Smooth muscle cell (in vitro differentiated cells): Measurements from ENCODE around the gene POFUT2. TPM values are rescaled to one million over a fixed set of nuclear protein-coding genes. Genes with fewer than 3 reads are reported as not detected.
A peak's percentile ranks its signal among the peaks of the same experiment; 100 is the strongest.

Experiments
- DNase-seq: peaks from one replicate; lab custom pipeline; 2025; ENCODE audit not compliant: unreplicated experiment; lab: John Stamatoyannopoulos, UW
- H2AFZ ChIP-seq: fragments of 200-600 bp; sonication (generic); 2 replicates; pipeline ENCODE4 v1.6.0; 2016; ENCODE audit warnings: antibody characterized with exemption, low read depth, mild to moderate bottlenecking
- H3F3A ChIP-seq: fragments of 200-600 bp; sonication (generic); 2 replicates; pipeline ENCODE4 v1.6.0; 2017; ENCODE audit warnings: antibody characterized with exemption, low read depth
- H3K27ac ChIP-seq: fragments of 200-600 bp; sonication (generic); 2 replicates; pipeline ENCODE4 v1.5.1; 2016; ENCODE audit warnings: low read depth, mild to moderate bottlenecking
- H3K27me3 ChIP-seq: fragments of 200-600 bp; sonication (generic); 2 replicates; pipeline ENCODE4 v1.6.1; 2016; ENCODE audit warnings: low read depth, mild to moderate bottlenecking
- H3K36me3 ChIP-seq: fragments of 200-600 bp; sonication (generic); 2 replicates; pipeline ENCODE4 v1.5.1; 2016; ENCODE audit warnings: low read depth
- H3K4me1 ChIP-seq: fragments of 200-600 bp; sonication (generic); 2 replicates; pipeline ENCODE4 v1.5.1; 2016; ENCODE audit warnings: low read depth
- H3K4me2 ChIP-seq: fragments of 200-600 bp; sonication (generic); 2 replicates; pipeline ENCODE4 v1.6.0; 2016; ENCODE audit warnings: mild to moderate bottlenecking
- H3K4me3 ChIP-seq: fragments of 200-600 bp; sonication (generic); 2 replicates; pipeline ENCODE4 v1.5.1; 2016; ENCODE audit warnings: mild to moderate bottlenecking
- H3K79me2 ChIP-seq: fragments of 200-600 bp; sonication (generic); 2 replicates; pipeline ENCODE4 v1.6.0; 2016; ENCODE audit warnings: low read depth, mild to moderate bottlenecking
- H3K9ac ChIP-seq: fragments of 200-600 bp; sonication (generic); 2 replicates; pipeline ENCODE4 v1.6.0; 2016; ENCODE audit warnings: low read depth
- H3K9me3 ChIP-seq: fragments of 200-600 bp; sonication (generic); replicated peaks from 2 replicates; pipeline ENCODE4 v1.5.1; 2016; ENCODE audit warnings: low read depth
- H4K20me1 ChIP-seq: fragments of 200-600 bp; sonication (generic); 2 replicates; pipeline ENCODE4 v1.6.0; 2016; ENCODE audit warnings: low read depth
- CTCF ChIP-seq: fragments of 200-600 bp; sonication (generic); IDR thresholded peaks from 2 replicates; pipeline ENCODE4 v1.5.1; 2017; ENCODE audit warnings: borderline replicate concordance, mild to moderate bottlenecking, antibody characterized with exemption; ENCODE audit not compliant: insufficient read depth, poor library complexity, severe bottlenecking
- WGBS: methylation state at CpG from one replicate; pipeline ENCODE4 v1.1.7; 2016; ENCODE audit warnings: low lambda C conversion rate; 5-methylcytosine and 5-hydroxymethylcytosine counted together
- polyA plus RNA-seq: library from polyadenylated mRNA; unstranded; fragments of >200 nt; fragmentation: Nextera tagmentation; extraction: Ambion mirVana; gene quantifications from 2 replicates; pipeline ENCODE4 v1.2.1, GENCODE V29; 2016
- total RNA-seq: library from RNA; depleted of rRNA; stranded (reverse); fragments of >200 nt; gene quantifications from 2 replicates; pipeline ENCODE4 v1.2.3, GENCODE V29; 2014

The POFUT2 gene
- total and polyA plus RNA-seq, 2 experiments from 2014 or later: 32.1 to 70.0 TPM

GRCh38 chr21:45334134-45334533, 46.4 kb upstream of the POFUT2 start:
- peak overlapping the region; percentile 79 for H3K27ac ChIP-seq
- H3K36me3 ChIP-seq: no peaks in the 10 kb centered on the region
- no peaks in the 10 kb centered on the region for H3F3A ChIP-seq
- no peak overlapping the region for H3K4me3 ChIP-seq
- H3K9me3 ChIP-seq: no peaks in the 10 kb centered on the region
- peak overlapping the region; percentile 40 for H3K9ac ChIP-seq
- H3K4me2 ChIP-seq: peak overlapping the region; percentile 54
- 76% methylated on average over 8 of the region's 8 CpGs for WGBS
- H4K20me1 ChIP-seq: no peaks in the 10 kb centered on the region
- H3K79me2 ChIP-seq: no peaks in the 10 kb centered on the region
- H3K27me3 ChIP-seq: no peaks in the 10 kb centered on the region
- TF ChIP-seq CTCF: no peak
- DNase-seq: no peak
- peaks cover 34% of the 10 kb centered on the region for H3K4me1 ChIP-seq
- H2AFZ ChIP-seq: peak overlapping the region; percentile 72

- no peaks in the 10 kb centered on the region for H3F3A ChIP-seq
- H3K9me3 ChIP-seq: no peaks in the 10 kb centered on the region
- DNase-seq: no peak
- TF ChIP-seq CTCF: no peak
- H3K9ac ChIP-seq: peak overlapping the region; percentile 40
- H2AFZ ChIP-seq: peak overlapping the region; percentile 72
- peak overlapping the region; percentile 79 for H3K27ac ChIP-seq
- no peaks in the 10 kb centered on the region for H3K36me3 ChIP-seq
- H3K4me2 ChIP-seq: peak overlapping the region; percentile 54
- no peak overlapping the region for H3K4me3 ChIP-seq
- H3K79me2 ChIP-seq: no peaks in the 10 kb centered on the region
- no peaks in the 10 kb centered on the region for H3K27me3 ChIP-seq
- H3K4me1 ChIP-seq: peaks cover 34% of the 10 kb centered on the region
- WGBS: 43% methylated on average over 18 of the region's 18 CpGs
- no peaks in the 10 kb centered on the region for H4K20me1 ChIP-seq
Measured at GRCh38 chr21:45333583-45334121, 46.0 kb upstream of the POFUT2 start.

GRCh38 chr21:45332981-45333582, 45.4 kb upstream of the POFUT2 start:
- H3K36me3 ChIP-seq: no peaks in the 10 kb centered on the region
- WGBS: 94% methylated on average over 16 of the region's 16 CpGs
- TF ChIP-seq CTCF: no peak
- H2AFZ ChIP-seq: peak overlapping the region; percentile 72
- DNase-seq: no peak
- H4K20me1 ChIP-seq: no peaks in the 10 kb centered on the region
- no peak overlapping the region for H3K4me3 ChIP-seq
- no peak overlapping the region for H3K4me2 ChIP-seq
- peak overlapping the region; percentile 79 for H3K27ac ChIP-seq
- H3K27me3 ChIP-seq: no peaks in the 10 kb centered on the region
- H3K4me1 ChIP-seq: peaks cover 34% of the 10 kb centered on the region
- no peaks in the 10 kb centered on the region for H3F3A ChIP-seq
- H3K79me2 ChIP-seq: no peaks in the 10 kb centered on the region
- H3K9me3 ChIP-seq: no peaks in the 10 kb centered on the region
- peak overlapping the region; percentile 40 for H3K9ac ChIP-seq

- no peak for DNase-seq
- TF ChIP-seq CTCF: no peak
- Histone ChIP-seq H3K9me3 (no peaks in the 10 kb centered on the region), H3K9ac (no peak overlapping the region), H4K20me1 (no peaks in the 10 kb centered on the region), H3K36me3 (no peaks in the 10 kb centered on the region), H3K79me2 (no peaks in the 10 kb centered on the region), H3K4me2 (no peak overlapping the region), H3K4me3 (no peak overlapping the region), H3K27ac (peak overlapping the region; percentile 82), H3K27me3 (no peaks in the 10 kb centered on the region), H3F3A (no peaks in the 10 kb centered on the region), H3K4me1 (peaks cover 34% of the 10 kb centered on the region), H2AFZ (no peak overlapping the region)
- WGBS: 80% methylated on average over 4 of the region's 4 CpGs
Measured at GRCh38 chr21:45332415-45332814, 44.7 kb upstream of the POFUT2 start.
